ENCODE results near the gene POLR2I. TPM values are rescaled to one million over a fixed set of nuclear protein-coding genes. Genes with fewer than 3 reads are reported as not detected.
A peak's percentile ranks its signal among the peaks of the same experiment; 100 is the strongest.

POLR2I gene
- total and polyA plus RNA-seq, 2 donors (not counting 3 experiments of a cell fraction or from before 2014, with no cell fraction given), result 53.0 to 64.8 TPM

DNA sequence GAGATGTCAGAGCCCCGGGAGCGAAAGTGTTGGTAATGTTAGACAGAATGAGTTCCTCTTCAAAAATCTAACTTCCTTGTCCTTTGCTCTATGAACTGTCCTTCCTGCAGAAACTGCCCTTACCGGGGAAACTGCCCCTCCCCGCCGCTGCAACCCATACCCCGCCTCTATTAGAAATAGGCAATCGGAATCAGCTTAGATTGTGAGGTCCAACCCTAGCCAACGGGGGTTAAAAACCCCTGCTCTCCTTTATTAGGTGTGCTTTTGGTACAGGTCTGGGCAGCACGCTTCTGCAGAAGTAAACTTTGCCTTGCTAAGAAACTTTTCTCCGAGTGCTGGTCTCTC, 13.7 kb upstream of the POLR2I start:
- Histone ChIP-seq H4K20me1 (replicated peaks; ENCODE audit: control insufficient read depth, extremely low read depth, insufficient read depth, low read length) (no peaks in the 10 kb centered on the region), H3K9ac (replicated peaks; ENCODE audit: extremely low read depth, insufficient read depth, low read length) (peak overlapping the region; percentile 57), H3K27me3 (ENCODE audit: control insufficient read depth in 2 of 2, insufficient read depth in 2 of 2, low read length in 2 of 2) (no peaks in the 10 kb centered on the region), H3K9me3 (replicated peaks; ENCODE audit: control insufficient read depth, insufficient read depth, low read length) (no peaks in the 10 kb centered on the region), H3K9me1 (replicated peaks; ENCODE audit: control insufficient read depth, extremely low read depth, insufficient read depth, low read length) (no peaks in the 10 kb centered on the region), H3K4me1 (ENCODE audit: control insufficient read depth, extremely low read depth, insufficient read depth, low read length) (peaks cover 11% of the 10 kb centered on the region), H3K4me2 (ENCODE audit: insufficient read depth, low read length) (peak overlapping the region; percentile 63), H3K4me3 (replicated peaks in 1 of 3; ENCODE audit: insufficient read depth in 1 of 3, low read depth in 1 of 3, low read length in 3 of 3) (peak overlapping the region; percentile 23 to 55 (median 31)), H3K36me3 (ENCODE audit: control insufficient read depth in 2 of 2, extremely low read depth in 1 of 2, insufficient read depth in 2 of 2, low read length in 2 of 2) (peaks cover 4 to 6% of the 10 kb centered on the region in 2 experiments), H3K27ac (ENCODE audit: insufficient read depth, low read depth, low read length) (peak overlapping the region; percentile 62), H2AFZ (ENCODE audit: low read depth, low read length) (peak overlapping the region; percentile 37), H3K79me2 (ENCODE audit: control insufficient read depth, insufficient read depth, low read length) (no peaks in the 10 kb centered on the region)
- CTCF ChIA-PET, result interaction anchor here (0.6 to 4.8 kb wide), 21 partner anchors 8 to 119 kb away, joined by 3 to 126 read pairs (median 6); partner anchors contain the start of genes CAPNS1, COX7A1, POLR2I and SYNE4
- DNase-seq (ENCODE audit: low read depth, low spot score), result no peak
- intact Hi-C loops (cut with micrococcal nuclease) (loop anchor here (1.0 to 5.0 kb wide), 4 partner anchors 12 to 644 kb away; partner anchors contain the start of genes CAPNS1, COX7A1 and ZNF850), dilution Hi-C loops (cut with MboI; ENCODE audit: extremely low pct_ligation_motif_present, low sequenced_read_pairs) (no loop called here)
- no peak for FAIRE-seq
- POLR2A ChIA-PET, result interaction anchor here (0.9 to 2.1 kb wide), 7 partner anchors 9 to 87 kb away, joined by 3 to 10 read pairs (median 3); partner anchors contain the start of genes CAPNS1, POLR2I, TBCB and ZNF146
- no peak for TF ChIP-seq JUN (IDR thresholded peaks at IDR 0.05; ENCODE audit: borderline replicate concordance, insufficient read depth, insufficient read length, low read depth)
- BruUV-seq (replicated peaks), result no TSS peak

DNA sequence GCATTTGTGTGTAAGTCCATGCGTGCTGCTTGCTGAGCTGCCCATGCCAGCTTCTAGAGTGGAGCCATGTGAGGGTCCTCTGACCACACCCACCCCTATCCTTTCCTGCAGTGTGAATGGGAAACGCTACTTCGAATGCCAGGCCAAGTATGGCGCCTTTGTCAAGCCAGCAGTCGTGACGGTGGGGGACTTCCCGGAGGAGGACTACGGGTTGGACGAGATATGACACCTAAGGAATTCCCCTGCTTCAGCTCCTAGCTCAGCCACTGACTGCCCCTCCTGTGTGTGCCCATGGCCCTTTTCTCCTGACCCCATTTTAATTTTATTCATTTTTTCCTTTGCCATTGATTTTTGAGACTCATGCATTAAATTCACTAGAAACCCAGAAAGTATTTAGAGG, 10.9 kb upstream of the POLR2I start:
- ChIA-PET CTCF (interaction anchor here (1.3 to 4.8 kb wide), 2 partner anchors 44 to 65 kb away, joined by 4 to 43 read pairs; no protein-coding TSS in a partner anchor), POLR2A (no interaction called here)
- no peak overlapping the region for H3K9ac ChIP-seq (replicated peaks; ENCODE audit: extremely low read depth, insufficient read depth, low read length)
- no peaks in the 10 kb centered on the region for H3K9me3 ChIP-seq (replicated peaks; ENCODE audit: control insufficient read depth, insufficient read depth, low read length)
- H3K4me2 ChIP-seq (ENCODE audit: insufficient read depth, low read length), result no peak overlapping the region
- peaks cover 6 to 13% of the 10 kb centered on the region in 2 experiments for H3K36me3 ChIP-seq (ENCODE audit: control insufficient read depth in 2 of 2, extremely low read depth in 1 of 2, insufficient read depth in 2 of 2, low read length in 2 of 2)
- no peaks in the 10 kb centered on the region for H3K9me1 ChIP-seq (replicated peaks; ENCODE audit: control insufficient read depth, extremely low read depth, insufficient read depth, low read length)
- FAIRE-seq (no peak), DNase-seq (ENCODE audit: low read depth, low spot score) (no peak)
- no peak overlapping the region for H3K4me3 ChIP-seq (replicated peaks in 1 of 3; ENCODE audit: insufficient read depth in 1 of 3, low read depth in 1 of 3, low read length in 3 of 3)
- dilution Hi-C loops (cut with MboI; ENCODE audit: extremely low pct_ligation_motif_present, low sequenced_read_pairs), result no loop called here
- no peak overlapping the region for H3K27ac ChIP-seq (ENCODE audit: insufficient read depth, low read depth, low read length)
- no peaks in the 10 kb centered on the region for H4K20me1 ChIP-seq (replicated peaks; ENCODE audit: control insufficient read depth, extremely low read depth, insufficient read depth, low read length)
- TF ChIP-seq POLR2AphosphoS5 (IDR thresholded peaks at IDR 0.05; ENCODE audit: insufficient read depth, low read depth, low read length), result no peak
- no peak for TF ChIP-seq MYC (IDR thresholded peaks at IDR 0.05; ENCODE audit: low read depth, low read length)
- no peak for TF ChIP-seq POLR2A (IDR thresholded peaks at IDR 0.05; ENCODE audit: low read depth, low read length)
- TF ChIP-seq JUN (IDR thresholded peaks at IDR 0.05; ENCODE audit: borderline replicate concordance, insufficient read depth, insufficient read length, low read depth), result no peak
- TF ChIP-seq, protein P1, sequence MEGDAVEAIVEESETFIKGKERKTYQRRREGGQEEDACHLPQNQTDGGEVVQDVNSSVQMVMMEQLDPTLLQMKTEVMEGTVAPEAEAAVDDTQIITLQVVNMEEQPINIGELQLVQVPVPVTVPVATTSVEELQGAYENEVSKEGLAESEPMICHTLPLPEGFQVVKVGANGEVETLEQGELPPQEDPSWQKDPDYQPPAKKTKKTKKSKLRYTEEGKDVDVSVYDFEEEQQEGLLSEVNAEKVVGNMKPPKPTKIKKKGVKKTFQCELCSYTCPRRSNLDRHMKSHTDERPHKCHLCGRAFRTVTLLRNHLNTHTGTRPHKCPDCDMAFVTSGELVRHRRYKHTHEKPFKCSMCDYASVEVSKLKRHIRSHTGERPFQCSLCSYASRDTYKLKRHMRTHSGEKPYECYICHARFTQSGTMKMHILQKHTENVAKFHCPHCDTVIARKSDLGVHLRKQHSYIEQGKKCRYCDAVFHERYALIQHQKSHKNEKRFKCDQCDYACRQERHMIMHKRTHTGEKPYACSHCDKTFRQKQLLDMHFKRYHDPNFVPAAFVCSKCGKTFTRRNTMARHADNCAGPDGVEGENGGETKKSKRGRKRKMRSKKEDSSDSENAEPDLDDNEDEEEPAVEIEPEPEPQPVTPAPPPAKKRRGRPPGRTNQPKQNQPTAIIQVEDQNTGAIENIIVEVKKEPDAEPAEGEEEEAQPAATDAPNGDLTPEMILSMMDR (IDR thresholded peaks at IDR 0.05; ENCODE audit: extremely low read depth in 1 of 2, insufficient read depth in 1 of 2, low read depth in 1 of 2, low read length in 2 of 2), result no peak
- no peak for TF ChIP-seq GATA2 (IDR thresholded peaks at IDR 0.05; ENCODE audit: insufficient read depth, insufficient read length, low read depth, low read length)
- no peak for TF ChIP-seq FOS (IDR thresholded peaks at IDR 0.05; ENCODE audit: borderline replicate concordance, insufficient read depth, low read length)
- TF ChIP-seq, protein P2, sequence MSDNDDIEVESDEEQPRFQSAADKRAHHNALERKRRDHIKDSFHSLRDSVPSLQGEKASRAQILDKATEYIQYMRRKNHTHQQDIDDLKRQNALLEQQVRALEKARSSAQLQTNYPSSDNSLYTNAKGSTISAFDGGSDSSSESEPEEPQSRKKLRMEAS (IDR thresholded peaks at IDR 0.05; ENCODE audit: insufficient read depth, insufficient read length), result no peak
- no peak for TF ChIP-seq EZH2 (IDR thresholded peaks at IDR 0.05; ENCODE audit: borderline replicate concordance, low read depth, low read length, severe bottlenecking)
- H3K27me3 ChIP-seq (ENCODE audit: control insufficient read depth in 2 of 2, insufficient read depth in 2 of 2, low read length in 2 of 2), result no peaks in the 10 kb centered on the region
- peaks cover 6% of the 10 kb centered on the region for H3K4me1 ChIP-seq (ENCODE audit: control insufficient read depth, extremely low read depth, insufficient read depth, low read length)
- intact Hi-C loops (cut with micrococcal nuclease), result loop anchor here (5.0 kb wide), 1 partner anchor 647 kb away; the partner anchor contains the start of gene ZNF850
- H3K79me2 ChIP-seq (ENCODE audit: control insufficient read depth, insufficient read depth, low read length), result no peaks in the 10 kb centered on the region
- no TSS peak for BruUV-seq (replicated peaks)
- no peak overlapping the region for H2AFZ ChIP-seq (ENCODE audit: low read depth, low read length)
